ENCODE results near the gene RALGAPA2.

DNA sequence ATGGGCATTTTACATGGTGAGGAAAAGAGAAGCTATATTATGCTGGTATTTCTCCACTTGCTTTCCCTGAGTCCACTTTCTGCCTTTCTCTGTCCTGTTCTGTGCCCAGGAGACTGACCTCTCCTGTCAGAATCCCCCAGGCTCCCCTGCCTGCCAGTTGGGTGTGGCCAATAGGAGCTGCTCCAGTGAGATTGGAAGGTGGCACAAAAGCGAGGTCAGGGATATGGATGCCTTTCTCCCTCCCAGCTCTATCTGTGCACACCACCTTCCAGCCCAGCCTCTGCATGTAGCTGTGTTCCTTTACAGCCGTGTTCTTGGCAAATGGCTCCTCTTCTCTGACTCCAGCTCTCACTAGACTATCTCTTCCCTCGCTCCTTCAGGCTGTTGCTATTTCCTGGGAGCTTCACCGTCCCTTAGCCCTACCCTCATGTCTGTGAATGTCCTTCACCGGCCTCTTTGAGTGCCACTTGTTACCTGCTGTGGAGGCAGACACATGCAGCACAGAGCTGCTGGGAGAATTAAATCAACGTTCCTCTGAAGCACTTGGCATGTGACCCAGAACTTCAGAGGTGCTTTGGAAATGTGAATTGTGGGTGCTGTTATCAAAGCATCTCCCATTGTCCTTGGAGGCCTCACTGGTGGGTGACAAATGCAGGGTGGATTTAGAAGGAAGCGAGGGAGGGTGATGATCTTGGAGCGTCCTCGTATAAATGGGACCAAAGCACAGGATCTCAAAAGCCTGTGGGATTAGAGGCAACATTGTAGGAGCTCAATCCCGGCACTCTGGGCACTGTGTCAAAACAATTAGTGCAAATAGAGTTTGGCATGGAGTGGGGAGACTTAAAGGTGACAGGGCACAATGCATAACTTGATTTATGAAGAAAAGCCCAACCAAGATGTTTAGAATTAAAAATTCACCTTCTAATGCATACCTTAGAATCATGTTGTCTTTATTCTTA, 28.9 kb upstream of the RALGAPA2 start:
- TF ChIP-seq POLR2A (IDR thresholded peaks at IDR 0.05; ENCODE audit: low read length) (no peak), GATA1 (IDR thresholded peaks at IDR 0.05; ENCODE audit: low read depth, low read length) (no peak)
